ENCODE results near the gene TMEM51.

GRCh38 chr1:15195420-15196052 is 42.0 kb downstream of the TMEM51 start:
- TF ChIP-seq, protein P1, sequence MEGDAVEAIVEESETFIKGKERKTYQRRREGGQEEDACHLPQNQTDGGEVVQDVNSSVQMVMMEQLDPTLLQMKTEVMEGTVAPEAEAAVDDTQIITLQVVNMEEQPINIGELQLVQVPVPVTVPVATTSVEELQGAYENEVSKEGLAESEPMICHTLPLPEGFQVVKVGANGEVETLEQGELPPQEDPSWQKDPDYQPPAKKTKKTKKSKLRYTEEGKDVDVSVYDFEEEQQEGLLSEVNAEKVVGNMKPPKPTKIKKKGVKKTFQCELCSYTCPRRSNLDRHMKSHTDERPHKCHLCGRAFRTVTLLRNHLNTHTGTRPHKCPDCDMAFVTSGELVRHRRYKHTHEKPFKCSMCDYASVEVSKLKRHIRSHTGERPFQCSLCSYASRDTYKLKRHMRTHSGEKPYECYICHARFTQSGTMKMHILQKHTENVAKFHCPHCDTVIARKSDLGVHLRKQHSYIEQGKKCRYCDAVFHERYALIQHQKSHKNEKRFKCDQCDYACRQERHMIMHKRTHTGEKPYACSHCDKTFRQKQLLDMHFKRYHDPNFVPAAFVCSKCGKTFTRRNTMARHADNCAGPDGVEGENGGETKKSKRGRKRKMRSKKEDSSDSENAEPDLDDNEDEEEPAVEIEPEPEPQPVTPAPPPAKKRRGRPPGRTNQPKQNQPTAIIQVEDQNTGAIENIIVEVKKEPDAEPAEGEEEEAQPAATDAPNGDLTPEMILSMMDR (IDR thresholded peaks at IDR 0.05; ENCODE audit: low read depth, low read length, poor library complexity, severe bottlenecking), result no peak
- no peak for TF ChIP-seq EZH2phosphoT487 (IDR thresholded peaks at IDR 0.05; ENCODE audit: borderline replicate concordance, low read length)

All from DOHH2 (cell line).